K562 (cell line): ENCODE results near the gene NAP1L1. TPM values are rescaled to one million over a fixed set of nuclear protein-coding genes. Genes with fewer than 3 reads are reported as not detected.

Experiments used
- ATAC-seq: fragments of 200-7000 bp; cut with Tn5 transposase; 3 replicates; pipeline ENCODE4 v1.9.1; 2020; ENCODE audit warnings: moderate library complexity
- BruUV-seq: library from RNA; stranded (reverse); fragments of 400-500 nt; replicated peaks from 2 replicates; lab custom pipeline; 2021; lab: Mats Ljungman, UMichigan
- CTCF ChIA-PET: fragments of 300-600 bp; formaldehyde crosslinking; extraction: SDS; loops from one replicate; lab custom pipeline; 2021; ENCODE audit warnings: low intra/inter-chr PET ratio; lab: Yijun Ruan, JAX
- POLR2A ChIA-PET: fragments of 300-600, 350-650 bp; sonication (Branson Sonifier 250); formaldehyde crosslinking; extraction: SDS; loops from one replicate; lab custom pipeline; 2021; ENCODE audit warnings: antibody characterized with exemption, inconsistent platforms; lab: Yijun Ruan, JAX
- DNase-seq, 4 experiments: peaks; one replicate each; pipeline versions ENCODE4 v3.0.0 to v3.0.0-alpha.2; 2011 to 2018; ENCODE audit warnings: low spot score in 3 of 4, mixed read lengths in 3 of 4; ENCODE audit errors: extremely low read depth in 1 of 4
- FAIRE-seq: peaks from 2 replicates; lab custom pipeline; 2011; peaks lifted over from hg19 to GRCh38; lab: Jason Lieb, UNC
- H2AFZ ChIP-seq: 2 replicates; pipeline ENCODE4 v1.6.0; 2011; ENCODE audit warnings: low read depth, low read length, control low read depth, inconsistent platforms
- H3K27ac ChIP-seq: fragments of 200-600 bp; 3 replicates; pipeline ENCODE4 v1.8.0; 2011; ENCODE audit warnings: low read depth, mild to moderate bottlenecking, control low read depth, inconsistent platforms, low read length, moderate library complexity, mixed read lengths; ENCODE audit errors: extremely low read depth
- H3K27me3 ChIP-seq, 2 experiments: fragments of 300-600 bp in 1 of 2; 2 replicates in 1 of 2; 3 replicates in 1 of 2; pipeline versions ENCODE4 v1.6.0 to v1.8.0; 2011; ENCODE audit warnings: inconsistent platforms in 2 of 2, low read length in 2 of 2, mild to moderate bottlenecking in 1 of 2, mixed read lengths in 1 of 2, moderate library complexity in 1 of 2; ENCODE audit not compliant: control insufficient read depth in 2 of 2, insufficient read depth in 2 of 2
- H3K36me3 ChIP-seq: fragments of 300-600 bp; 3 replicates; pipeline ENCODE4 v1.8.0; 2011; ENCODE audit warnings: mild to moderate bottlenecking, low read length, inconsistent platforms; ENCODE audit not compliant: control insufficient read depth, insufficient read depth
- H3K4me1 ChIP-seq, 2 experiments: fragments of 200-600 bp in 1 of 2; replicated peaks in 1 of 2; 2 replicates in 1 of 2; 3 replicates in 1 of 2; pipeline versions ENCODE4 v1.5.1 to v1.8.0; 2011; ENCODE audit warnings: inconsistent platforms in 2 of 2, low read length in 2 of 2, mild to moderate bottlenecking in 1 of 2, mixed read lengths in 1 of 2, moderate library complexity in 1 of 2; ENCODE audit not compliant: control insufficient read depth in 2 of 2, insufficient read depth in 2 of 2
- H3K4me2 ChIP-seq: 2 replicates; pipeline ENCODE4 v1.6.1; 2011; ENCODE audit warnings: low read length, control low read depth, inconsistent platforms, mixed read lengths; ENCODE audit not compliant: insufficient read depth
- H3K4me3 ChIP-seq: fragments of 200-600 bp; sonication (generic), shearing (Covaris generic); 2 replicates; pipeline ENCODE4 v1.5.1; 2016; ENCODE audit warnings: control low read depth, inconsistent platforms
- H3K79me2 ChIP-seq: fragments of 200-600 bp; 3 replicates; pipeline ENCODE4 v1.8.0; 2011; ENCODE audit warnings: low read length, inconsistent platforms; ENCODE audit not compliant: control insufficient read depth, insufficient read depth
- H3K9ac ChIP-seq, 2 experiments: 2 replicates each; pipeline versions ENCODE4 v1.6.0 to v1.6.1; 2011; ENCODE audit warnings: low read depth in 2 of 2, low read length in 2 of 2, control low read depth in 1 of 2, inconsistent platforms in 1 of 2, mild to moderate bottlenecking in 1 of 2, mixed read lengths in 1 of 2; ENCODE audit not compliant: insufficient read depth in 1 of 2
- H3K9me1 ChIP-seq: one replicate; pipeline ENCODE4 v1.6.0; 2011; ENCODE audit warnings: inconsistent platforms, mild to moderate bottlenecking, low read length, moderate library complexity; ENCODE audit not compliant: control insufficient read depth, insufficient read depth
- H3K9me3 ChIP-seq: replicated peaks from 2 replicates; pipeline ENCODE4 v1.5.1; 2011; ENCODE audit warnings: low read depth, low read length, inconsistent platforms; ENCODE audit not compliant: control insufficient read depth, insufficient read depth
- H4K20me1 ChIP-seq: replicated peaks from 2 replicates; pipeline ENCODE4 v1.6.1; 2011; ENCODE audit warnings: low read length, inconsistent platforms, mixed read lengths; ENCODE audit not compliant: control insufficient read depth, insufficient read depth
- C11orf30 ChIP-seq: fragments of 450-650 bp; IDR thresholded peaks from 2 replicates; pipeline ENCODE4 v1.6.1; 2016; ENCODE audit warnings: low read depth, mild to moderate bottlenecking
- CBX3 ChIP-seq, 2 experiments: IDR thresholded peaks; 1 replicate in 1 of 2; 2 replicates in 1 of 2; pipeline ENCODE4 v1.6.1; 2012; ENCODE audit warnings: inconsistent platforms in 2 of 2, low read length in 2 of 2, borderline replicate concordance in 1 of 2, control low read depth in 1 of 2
- CTBP1 ChIP-seq: fragments of 450-650 bp; IDR thresholded peaks from 2 replicates; pipeline ENCODE4 v1.6.1; 2016; ENCODE audit warnings: borderline replicate concordance
- EGR1 ChIP-seq: fragments of 450-650 bp; conservative IDR thresholded peaks from 2 replicates; pipeline ENCODE4 v1.6.1; 2017; ENCODE audit warnings: mild to moderate bottlenecking
- GABPB2 ChIP-seq: fragments of 250-450 bp; sonication (Bioruptor Pico); conservative IDR thresholded peaks from 2 replicates; pipeline ENCODE4 v1.5.1; 2021; ENCODE audit warnings: mild to moderate bottlenecking
- HDAC1 ChIP-seq, 2 experiments: fragments of 450-650 bp; IDR thresholded peaks; 2 replicates each; pipeline ENCODE4 v1.6.1; 2016 to 2017; ENCODE audit warnings: inconsistent platforms in 1 of 2, mild to moderate bottlenecking in 1 of 2, moderate library complexity in 1 of 2
- KAT8 ChIP-seq: fragments of 450-650 bp; IDR thresholded peaks from 2 replicates; pipeline ENCODE4 v1.6.1; 2016; ENCODE audit warnings: low read depth, mild to moderate bottlenecking
- LEF1 ChIP-seq: fragments of 450-650 bp; IDR thresholded peaks from 2 replicates; pipeline ENCODE4 v1.6.1; 2016; ENCODE audit warnings: mild to moderate bottlenecking
- MEF2D ChIP-seq: conservative IDR thresholded peaks from 2 replicates; pipeline ENCODE4 v1.6.1; 2016; ENCODE audit warnings: low read depth, missing genetic modification characterization, missing compliant biosample characterization
- NFRKB ChIP-seq: fragments of 450-650 bp; IDR thresholded peaks from 2 replicates; pipeline ENCODE4 v1.6.1; 2016; ENCODE audit warnings: low read depth
- NR3C1 ChIP-seq: sonication (generic); formaldehyde crosslinking; IDR thresholded peaks from 2 replicates; pipeline ENCODE4 v1.8.1; 2022; ENCODE audit warnings: missing genetic modification reagents
- PML ChIP-seq: IDR thresholded peaks from 2 replicates; pipeline ENCODE4 v1.6.1; 2012; ENCODE audit warnings: low read length, inconsistent platforms
- SOX6 ChIP-seq: fragments of 450-650 bp; IDR thresholded peaks from 2 replicates; pipeline ENCODE4 v1.6.1; 2014; ENCODE audit warnings: mild to moderate bottlenecking
- TRIM24 ChIP-seq, 2 experiments: fragments of 450-650 bp; IDR thresholded peaks; 2 replicates each; pipeline ENCODE4 v1.6.1; 2016
- ZMIZ1 ChIP-seq, 2 experiments: fragments of 150-350 bp in 1 of 2; IDR thresholded peaks; 2 replicates each; pipeline ENCODE4 v1.6.1; 2012 to 2016; ENCODE audit warnings: low read depth in 2 of 2, low read length in 2 of 2, mild to moderate bottlenecking in 1 of 2, moderate library complexity in 1 of 2
- ZNF143 ChIP-seq: sonication (generic); formaldehyde crosslinking; IDR thresholded peaks from 2 replicates; pipeline ENCODE4 v1.9.0; 2022; ENCODE audit warnings: mild to moderate bottlenecking, missing genetic modification reagents
- ZNF583 ChIP-seq: fragments of 250-450 bp; sonication (Bioruptor Pico); IDR thresholded peaks from 2 replicates; pipeline ENCODE4 v1.4.0; 2020
- ZNF79 ChIP-seq: fragments of 250-450 bp; sonication (Bioruptor Pico); IDR thresholded peaks from 2 replicates; pipeline ENCODE4 v1.4.0; 2020; ENCODE audit warnings: low read depth, mild to moderate bottlenecking, moderate library complexity
- WGBS: fragments of 100-300 bp; shearing (Covaris generic); methylation state at CpG from one replicate; pipeline ENCODE4 v1.1.6; 2016; ENCODE audit warnings: low coverage, mixed read lengths; ENCODE audit not compliant: insufficient coverage; ENCODE audit errors: missing lambda C conversion rate; 5-methylcytosine and 5-hydroxymethylcytosine counted together
- in situ Hi-C: fragments of 300-500 bp; cut with MboI; formaldehyde crosslinking; loops from 4 replicates; pipeline ENCODE4 v1.15.0; 2018; ENCODE audit warnings: inconsistent platforms, mixed read lengths
- intact Hi-C: fragments of 100-400 bp; cut with micrococcal nuclease; formaldehyde crosslinking; loops from 2 replicates; pipeline ENCODE4 v1.14.2; 2022
- polyA plus RNA-seq, 8 experiments: library from polyadenylated mRNA; depleted of rRNA in 4 of 8; stranded (reverse) in 5 of 8; unstranded in 3 of 8; fragments of >200 nt; fragmentation: Nextera tagmentation in 2 of 8; fragmentation: Illumina TruSeq in 1 of 8; extraction: Ambion mirVana in 2 of 8; extraction: Trizol in 1 of 8; gene quantifications; 2 replicates each; pipeline versions ENCODE4 v1.2.1 to v1.2.3, GENCODE V29; 2011 to 2014; ENCODE audit warnings: inconsistent platforms in 1 of 8, missing spikeins in 1 of 8
- total RNA-seq, 7 experiments: library from RNA; depleted of rRNA in 6 of 7; stranded (reverse); fragments of >200 nt in 6 of 7; fragmentation: Illumina TruSeq in 2 of 7; extraction: Trizol in 2 of 7; gene quantifications; 2 replicates each; pipeline versions ENCODE4 v1.2.1 to v1.2.3, GENCODE V29; 2011 to 2021; ENCODE audit warnings: low replicate concordance in 1 of 7

NAP1L1 gene
- total and polyA plus RNA-seq, 9 of the 15 experiments (the other 6 are each of a cell fraction or from before 2014, with no cell fraction given) = 287 to 747 (median 450) TPM

GRCh38 chr12:76113800-76114757, 29.6 kb upstream of the NAP1L1 start:
- H3K27me3 ChIP-seq = no peaks in the 10 kb centered on the region
- H3K9me3 ChIP-seq = no peaks in the 10 kb centered on the region; the same call in 1 of the 2 replicates
- peak; percentile 78 for ATAC-seq
- H3K4me1 ChIP-seq = peaks cover 14 to 33% of the 10 kb centered on the region in 2 experiments; a peak in 4 of 5 replicates
- intact Hi-C loops = loop anchor here (2.0 to 5.0 kb wide), 2 partner anchors 29 to 43 kb away; partner anchors contain the start of gene NAP1L1
- peak overlapping the region; percentile 26 to 67; a peak in 3 of 4 replicates for H3K9ac ChIP-seq
- no peaks in the 10 kb centered on the region for H3K9me1 ChIP-seq
- CTCF ChIA-PET = no interaction called here
- H3K27ac ChIP-seq = peak overlapping the region; percentile 89
- H3K79me2 ChIP-seq = no peaks in the 10 kb centered on the region
- peak overlapping the region; percentile 56 for H3K4me2 ChIP-seq
- BruUV-seq = no TSS peak
- peak; percentile 62 to 93 (median 74) for DNase-seq
- H3K4me3 ChIP-seq = 0 out of 2 replicates have a peak overlapping the region, but pooled peaks have one; percentile 9
- H3K36me3 ChIP-seq = no peaks in the 10 kb centered on the region
- H4K20me1 ChIP-seq = no peaks in the 10 kb centered on the region
- peak overlapping the region; percentile 69 for H2AFZ ChIP-seq
- in situ Hi-C loops = no loop called here
- POLR2A ChIA-PET = interaction anchor here (0.6 to 1.3 kb wide), 7 partner anchors 8 to 603 kb away, joined by 3 to 9 read pairs (median 3); no protein-coding TSS in a partner anchor
- WGBS = 5% methylated on average over 7 of the region's 7 CpGs
- FAIRE-seq = peak; percentile 94
- TF ChIP-seq C11orf30 (peak; percentile 72), HDAC1 (IDR thresholded peaks at IDR 0.05) (peak; percentile 12 to 66; a peak in 2 of 4 replicates), ZNF79 (CRISPR knock-in tag) (no peak), ZMIZ1 (IDR thresholded peaks at IDR 0.05; ENCODE audit: low read depth in 2 of 2, low read length in 2 of 2) (0 out of 4 replicates have a peak, but pooled peaks of 1 of the 2 experiments have one; percentile 35), ZNF583 (CRISPR knock-in tag) (no peak), CTBP1 (peak; percentile 90), LEF1 (peak; percentile 58; the same call in 1 of the 2 replicates), CBX3 (IDR thresholded peaks at IDR 0.05; ENCODE audit: borderline replicate concordance in 1 of 2, low read length in 2 of 2) (peak in 1 of 2 experiments; percentile 41; a peak in 1 of 3 replicates), GABPB2 (CRISPR knock-in tag) (no peak), PML (peak; percentile 55; the same call in 1 of the 2 replicates), TRIM24 (IDR thresholded peaks at IDR 0.05) (peak; percentile 72 to 84; a peak in 3 of 4 replicates), MEF2D (tag) (peak; percentile 89), KAT8 (no peak), ZNF143 (CRISPR knock-in tag) (no peak), SOX6 (peak; percentile 92), NR3C1 (CRISPR knock-in tag) (no peak), EGR1 (no peak), NFRKB (0 out of 2 replicates have a peak, but pooled peaks have one; percentile 41)
